22Rv1 (cell line): ENCODE data around the gene LRP5.
A peak's percentile ranks its signal among the peaks of the same experiment; 100 is the strongest.
"Not testable (repeated sequence)": the region's sequence is repeated elsewhere in the genome, so short reads cannot be mapped to it uniquely, and the experiment has no call there.

Experiments used
- H3K27ac ChIP-seq: fragments of 450-650 bp; 2 replicates; pipeline ENCODE4 v1.5.1; 2017
- ZFX ChIP-seq: fragments of 450-650 bp; IDR thresholded peaks from 2 replicates; pipeline ENCODE4 v1.6.1; 2017; ENCODE audit warnings: antibody characterized with exemption, borderline replicate concordance
- TF ChIP-seq, protein P1 (sequence below): fragments of 450-650 bp; IDR thresholded peaks from 2 replicates; pipeline ENCODE4 v1.5.1; 2017; ENCODE audit warnings: mild to moderate bottlenecking

Gene LRP5

DNA sequence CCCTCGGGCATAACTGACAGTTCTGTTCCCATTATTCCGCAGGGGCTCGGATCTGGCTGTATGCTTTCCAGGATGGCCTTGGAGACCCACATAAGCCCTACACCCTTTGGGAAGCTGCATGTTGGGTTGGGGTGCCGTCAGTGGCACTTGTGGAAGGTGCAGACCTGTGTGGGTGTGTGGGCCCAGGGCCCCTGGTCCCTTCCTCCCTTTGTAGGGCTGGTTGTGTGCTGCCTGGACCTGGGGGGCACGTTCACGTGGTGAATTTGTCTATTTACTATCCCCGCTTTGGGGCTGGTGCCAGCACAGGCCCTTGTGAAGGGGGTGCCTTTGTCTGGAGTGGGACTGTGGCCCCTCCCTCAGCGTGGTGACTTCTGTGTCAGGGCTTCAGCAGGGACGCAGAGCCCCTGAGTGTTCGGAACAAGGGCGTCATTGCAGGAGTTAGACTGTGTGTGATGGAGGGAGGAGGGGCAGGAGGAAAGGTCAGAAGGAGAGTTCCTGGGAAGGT, 133.2 kb downstream of the LRP5 start:
- H3K27ac ChIP-seq: no peak overlapping the region
- no peak for TF ChIP-seq ZFX

DNA sequence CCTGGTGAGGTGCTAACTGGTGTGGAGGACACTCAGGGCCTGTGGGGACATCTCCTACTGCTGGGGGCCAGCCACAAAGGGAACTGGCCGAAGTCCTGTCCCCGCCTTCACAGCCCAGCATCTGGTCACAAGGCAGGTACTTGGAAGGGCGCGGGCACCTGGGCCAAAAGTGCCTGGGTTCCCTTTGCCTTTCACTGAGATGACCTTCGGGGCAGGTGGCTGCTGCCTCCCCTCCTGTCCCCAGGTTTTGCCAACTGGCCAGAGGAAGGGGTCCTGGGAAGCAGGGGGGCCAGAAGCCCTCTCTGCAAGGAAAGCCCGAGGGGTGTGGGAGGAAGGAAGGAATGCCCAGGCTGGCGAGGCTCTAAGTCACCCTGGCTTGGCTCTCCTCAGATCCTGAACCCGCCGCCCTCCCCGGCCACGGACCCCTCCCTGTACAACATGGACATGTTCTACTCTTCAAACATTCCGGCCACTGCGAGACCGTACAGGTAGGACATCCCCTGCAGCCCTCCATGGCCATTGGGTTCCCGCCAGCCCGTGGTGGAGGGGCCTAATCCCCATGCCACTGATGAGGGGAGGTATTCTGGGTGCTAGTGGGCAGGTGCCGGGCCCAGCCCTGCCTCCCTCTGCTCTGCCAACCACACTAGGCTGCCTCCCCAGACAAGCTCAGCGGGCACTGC, 133.8 kb downstream of the LRP5 start:
- H3K27ac ChIP-seq: no peak overlapping the region
- no peak for TF ChIP-seq ZFX
- TF ChIP-seq, protein P1, sequence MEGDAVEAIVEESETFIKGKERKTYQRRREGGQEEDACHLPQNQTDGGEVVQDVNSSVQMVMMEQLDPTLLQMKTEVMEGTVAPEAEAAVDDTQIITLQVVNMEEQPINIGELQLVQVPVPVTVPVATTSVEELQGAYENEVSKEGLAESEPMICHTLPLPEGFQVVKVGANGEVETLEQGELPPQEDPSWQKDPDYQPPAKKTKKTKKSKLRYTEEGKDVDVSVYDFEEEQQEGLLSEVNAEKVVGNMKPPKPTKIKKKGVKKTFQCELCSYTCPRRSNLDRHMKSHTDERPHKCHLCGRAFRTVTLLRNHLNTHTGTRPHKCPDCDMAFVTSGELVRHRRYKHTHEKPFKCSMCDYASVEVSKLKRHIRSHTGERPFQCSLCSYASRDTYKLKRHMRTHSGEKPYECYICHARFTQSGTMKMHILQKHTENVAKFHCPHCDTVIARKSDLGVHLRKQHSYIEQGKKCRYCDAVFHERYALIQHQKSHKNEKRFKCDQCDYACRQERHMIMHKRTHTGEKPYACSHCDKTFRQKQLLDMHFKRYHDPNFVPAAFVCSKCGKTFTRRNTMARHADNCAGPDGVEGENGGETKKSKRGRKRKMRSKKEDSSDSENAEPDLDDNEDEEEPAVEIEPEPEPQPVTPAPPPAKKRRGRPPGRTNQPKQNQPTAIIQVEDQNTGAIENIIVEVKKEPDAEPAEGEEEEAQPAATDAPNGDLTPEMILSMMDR: no peak

DNA sequence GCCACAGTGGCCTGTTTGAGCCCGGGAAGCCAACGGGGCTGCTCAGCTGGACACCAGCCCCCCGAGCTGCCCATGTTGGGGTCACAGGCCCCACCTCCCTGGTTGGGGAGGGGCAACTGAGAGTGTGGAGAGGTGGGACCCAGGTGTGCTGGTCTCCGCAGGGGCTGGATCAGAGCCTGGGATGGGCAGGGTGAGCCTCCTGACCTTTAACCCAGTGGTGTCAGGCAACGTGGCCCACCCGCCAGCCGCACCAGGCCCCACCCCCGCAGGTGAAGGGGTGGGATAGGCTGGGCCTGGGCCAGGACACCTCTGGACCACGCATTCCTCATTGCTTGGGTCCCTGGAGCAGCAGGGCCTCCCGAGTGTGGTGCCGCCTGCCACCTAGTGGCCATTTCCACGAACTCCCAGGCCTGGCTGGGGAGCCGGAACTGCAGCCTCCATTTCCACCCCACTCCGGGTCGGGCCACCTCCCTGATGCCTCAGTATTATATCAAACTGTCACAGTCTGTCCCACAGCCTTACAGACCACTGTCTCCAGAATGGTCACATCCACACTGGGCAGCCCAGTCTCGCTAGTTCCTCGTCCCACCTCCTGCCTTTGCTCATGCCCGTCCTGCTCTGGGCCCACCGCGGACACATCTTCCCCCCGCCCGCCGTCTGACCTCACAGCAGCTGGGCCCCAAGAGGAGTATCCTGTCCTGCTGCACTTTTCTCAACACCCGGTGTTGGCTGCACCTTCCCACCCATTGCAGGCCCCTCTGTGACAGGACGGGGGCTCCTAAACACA, 134.8 kb downstream of the LRP5 start:
- TF ChIP-seq ZFX: no peak
- TF ChIP-seq, protein P1: peak; percentile 93
- H3K27ac ChIP-seq: no peak overlapping the region

DNA sequence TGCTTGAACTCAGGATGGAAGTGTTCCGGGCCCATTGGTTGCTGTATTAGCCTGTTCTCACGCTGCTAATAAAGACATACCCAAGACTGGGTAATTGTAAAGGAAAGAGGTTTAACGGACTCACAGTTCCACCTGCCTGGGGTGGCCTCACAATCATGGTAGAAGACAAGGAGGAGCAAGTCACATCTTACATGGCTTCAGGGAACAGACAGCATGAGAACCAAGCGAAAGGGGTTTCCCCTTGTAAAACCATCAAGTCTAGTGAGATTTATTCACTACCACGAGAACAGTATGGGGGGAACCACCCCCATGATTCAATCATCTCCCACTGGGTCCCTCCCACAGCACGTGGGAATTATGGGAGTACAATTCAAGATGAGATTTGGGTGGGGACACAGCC, 135.5 kb downstream of the LRP5 start:
- H3K27ac ChIP-seq: not testable (repeated sequence)

DNA sequence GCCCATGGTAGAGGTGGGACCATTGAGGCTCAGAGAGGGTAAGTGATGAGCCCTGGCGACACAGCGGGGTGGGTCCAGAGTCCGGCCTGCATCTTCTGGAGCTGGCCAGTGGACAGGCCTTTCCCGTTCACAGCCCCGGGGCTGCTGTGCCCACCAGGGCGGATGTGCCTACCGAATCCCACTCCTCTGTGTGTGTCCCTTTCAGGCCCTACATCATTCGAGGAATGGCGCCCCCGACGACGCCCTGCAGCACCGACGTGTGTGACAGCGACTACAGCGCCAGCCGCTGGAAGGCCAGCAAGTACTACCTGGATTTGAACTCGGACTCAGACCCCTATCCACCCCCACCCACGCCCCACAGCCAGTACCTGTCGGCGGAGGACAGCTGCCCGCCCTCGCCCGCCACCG, 136.2 kb downstream of the LRP5 start:
- TF ChIP-seq, protein P1: no peak
- no peak for TF ChIP-seq ZFX
- H3K27ac ChIP-seq: no peak overlapping the region

DNA sequence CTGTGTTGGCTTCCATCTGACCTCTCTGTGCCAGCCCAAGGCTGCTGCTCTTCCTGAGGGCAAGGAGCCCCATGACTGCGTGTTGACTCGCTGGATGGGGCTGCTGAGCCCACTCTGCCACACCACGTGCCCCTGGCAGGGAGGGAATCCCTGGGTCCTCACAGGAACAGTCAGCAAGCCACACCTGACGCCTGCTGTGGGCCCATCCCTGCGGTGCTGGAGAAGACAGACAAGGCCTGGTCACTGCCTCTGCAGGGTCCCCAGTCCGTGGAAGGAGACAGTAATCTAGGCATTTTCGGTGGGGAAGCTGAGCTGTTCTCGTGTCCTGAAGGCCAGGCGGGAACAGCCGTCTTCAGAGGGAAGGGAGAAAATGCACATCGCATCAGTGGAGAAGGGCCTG, 137.6 kb downstream of the LRP5 start:
- no peak for TF ChIP-seq ZFX
- TF ChIP-seq, protein P1: no peak
- H3K27ac ChIP-seq: no peak overlapping the region

DNA sequence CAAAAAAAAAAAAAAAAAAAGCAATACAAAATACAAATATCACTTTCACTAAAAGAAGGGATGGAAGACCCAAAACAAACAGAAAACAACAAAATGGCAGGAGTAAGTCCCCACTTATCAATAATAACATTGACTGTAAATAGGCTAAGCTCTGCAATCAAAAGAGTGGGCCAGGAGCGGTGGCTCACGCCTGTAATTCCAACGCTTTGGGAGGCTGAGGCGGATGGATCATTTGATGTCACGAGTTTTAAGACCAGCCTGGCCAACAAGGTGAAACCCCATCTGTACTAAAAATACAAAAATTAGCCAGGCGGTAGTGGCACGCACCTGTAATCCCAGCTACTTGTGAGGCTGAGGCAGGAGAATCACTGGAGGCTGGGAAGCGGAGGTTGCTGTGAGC, 138.3 kb downstream of the LRP5 start:
- H3K27ac ChIP-seq: no peak overlapping the region
- no peak for TF ChIP-seq ZFX
- TF ChIP-seq, protein P1: no peak

DNA sequence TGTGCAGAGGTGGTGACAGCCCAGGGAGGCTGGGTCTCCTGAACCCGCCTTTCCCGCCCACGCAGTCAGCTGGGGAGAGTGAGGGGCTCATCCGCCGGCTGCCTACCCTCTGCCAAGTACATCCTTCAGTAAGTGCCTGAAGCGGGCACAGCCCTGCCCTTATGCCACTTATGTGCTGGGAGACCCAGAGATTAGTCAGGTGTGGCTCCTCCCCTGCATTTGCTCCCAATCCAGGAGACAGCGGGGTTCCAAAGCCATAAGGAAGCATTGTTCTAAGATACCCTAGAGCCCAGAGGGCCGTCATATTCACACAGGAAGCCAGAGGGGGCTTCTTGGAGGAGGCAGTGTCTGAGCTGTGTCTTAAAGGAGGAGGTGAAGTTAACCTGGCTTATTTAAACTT, 142.4 kb downstream of the LRP5 start:
- no peak for TF ChIP-seq ZFX
- TF ChIP-seq, protein P1: no peak
- H3K27ac ChIP-seq: no peak overlapping the region
